Transverse colon (tissue), 4 donors: ENCODE data around the gene HTR3B.

Experiments
- CTCF ChIP-seq, 5 experiments: fragments of 200-600 bp in 3 of 5; fragments of 450-650 bp in 2 of 5; sonication (generic) in 3 of 5; IDR thresholded peaks; 1 replicate in 2 of 5; 2 replicates in 3 of 5; pipeline ENCODE4 v1.5.1; 2016 to 2017; ENCODE audit warnings: antibody characterized with exemption in 5 of 5, inconsistent platforms in 3 of 5, mild to moderate bottlenecking in 2 of 5, moderate library complexity in 1 of 5
- EP300 ChIP-seq: sonication (generic); formaldehyde crosslinking; IDR thresholded peaks from one replicate; pipeline ENCODE4 v1.6.1; 2017; ENCODE audit warnings: antibody characterized with exemption, low read depth
- POLR2A ChIP-seq: fragments of 450-650 bp; IDR thresholded peaks from one replicate; pipeline ENCODE4 v1.6.1; 2016; ENCODE audit warnings: antibody characterized with exemption, mild to moderate bottlenecking, moderate library complexity
- POLR2AphosphoS5 ChIP-seq, 3 donors: sonication (generic); formaldehyde crosslinking; IDR thresholded peaks; one replicate each; pipeline ENCODE4 v1.6.1; 2016; ENCODE audit warnings: antibody characterized with exemption in 3 of 3

- no peak for TF ChIP-seq POLR2A
- no peak for TF ChIP-seq CTCF (IDR thresholded peaks at IDR 0.05)
- TF ChIP-seq POLR2AphosphoS5 (IDR thresholded peaks at IDR 0.05) = no peak
- TF ChIP-seq EP300 = no peak
These were observed 56.2 kb downstream of the HTR3B start for GRCh38 chr11:113960702-113961330.
